ENCODE results near the gene P2RX7. TPM values are rescaled to one million over a fixed set of nuclear protein-coding genes. Genes with fewer than 3 reads are reported as not detected.

P2RX7 gene
- total RNA-seq, 2 experiments from 2014 or later: 5.0 to 6.6 TPM

- DNase-seq (no peak), ATAC-seq (no peak)
- peaks cover 25% of the 10 kb centered on the region for H3K36me3 Mint-ChIP-seq (ENCODE audit: low read depth)
- no peaks in the 10 kb centered on the region for H3K9me3 Mint-ChIP-seq (ENCODE audit: low read depth)
- POLR2A ChIA-PET: no interaction called here
- intact Hi-C loops (cut with DNase I, micrococcal nuclease): no loop called here
- no peak overlapping the region for H3K27ac Mint-ChIP-seq
- H3K4me3 Mint-ChIP-seq: no peak overlapping the region
- peaks cover 7% of the 10 kb centered on the region for H3K4me1 Mint-ChIP-seq
- CTCF ChIA-PET: no interaction called here
- H3K27me3 Mint-ChIP-seq: no peaks in the 10 kb centered on the region
These were observed 100.4 kb downstream of the P2RX7 start for GRCh38 chr12:121232977-121233627.

GRCh38 chr12:121233628-121234020 is 100.9 kb downstream of the P2RX7 start:
- intact Hi-C loops (cut with DNase I, micrococcal nuclease): no loop called here
- ATAC-seq (no peak), DNase-seq (no peak)
- H3K27ac Mint-ChIP-seq: no peak overlapping the region
- ChIA-PET CTCF (no interaction called here), POLR2A (no interaction called here)
- no peaks in the 10 kb centered on the region for H3K27me3 Mint-ChIP-seq
- peaks cover 23% of the 10 kb centered on the region for H3K36me3 Mint-ChIP-seq (ENCODE audit: low read depth)
- H3K4me3 Mint-ChIP-seq: no peak overlapping the region
- no peaks in the 10 kb centered on the region for H3K9me3 Mint-ChIP-seq (ENCODE audit: low read depth)
- peaks cover 7% of the 10 kb centered on the region for H3K4me1 Mint-ChIP-seq

GRCh38 chr12:121236776-121237175 is 104.1 kb downstream of the P2RX7 start:
- CTCF ChIA-PET: no interaction called here
- no peaks in the 10 kb centered on the region for H3K9me3 Mint-ChIP-seq (ENCODE audit: low read depth)
- H3K27me3 Mint-ChIP-seq: no peaks in the 10 kb centered on the region
- peaks cover 31% of the 10 kb centered on the region for H3K4me1 Mint-ChIP-seq
- H3K4me3 Mint-ChIP-seq: no peak overlapping the region
- ATAC-seq: no peak
- intact Hi-C loops (cut with DNase I, micrococcal nuclease): no loop called here
- no peak for DNase-seq
- H3K36me3 Mint-ChIP-seq (ENCODE audit: low read depth): peaks cover 28% of the 10 kb centered on the region
- POLR2A ChIA-PET: no interaction called here
- H3K27ac Mint-ChIP-seq: no peak overlapping the region

GRCh38 chr12:121237415-121237814 is 104.7 kb downstream of the P2RX7 start:
- ATAC-seq (no peak), DNase-seq (no peak)
- Mint-ChIP-seq H3K4me1 (peaks cover 33% of the 10 kb centered on the region), H3K9me3 (ENCODE audit: low read depth) (no peaks in the 10 kb centered on the region), H3K27ac (no peak overlapping the region), H3K4me3 (no peak overlapping the region), H3K36me3 (ENCODE audit: low read depth) (peaks cover 25% of the 10 kb centered on the region), H3K27me3 (no peaks in the 10 kb centered on the region)
- intact Hi-C loops (cut with DNase I, micrococcal nuclease): no loop called here
- ChIA-PET POLR2A (no interaction called here), CTCF (interaction anchor here (0.5 to 3.8 kb wide), 4 partner anchors 7 to 254 kb away, joined by 3 to 32 read pairs (median 5); no protein-coding TSS in a partner anchor)

Other genes starting within 250 kb of the P2RX7 start
- 10 to 100 TPM; 29.5 to 48.2 TPM for gene SPPL3, start 228.5 kb upstream of the P2RX7 start, total RNA-seq
- gene HNF1A, start 154.3 kb upstream of the P2RX7 start, total RNA-seq: not detected
- gene C12orf43, start 116.4 kb upstream of the P2RX7 start, total RNA-seq: 10 to 100 TPM; 22.8 to 23.8 TPM
- 10 to 100 TPM; 13.9 to 19.6 TPM for gene OASL, start 93.6 kb upstream of the P2RX7 start, total RNA-seq
- 10 to 100 TPM; 21.2 to 21.6 TPM for gene P2RX4, start 77.3 kb downstream of the P2RX7 start, total RNA-seq
- 10 to 100 TPM; 24.2 to 30.3 TPM for gene CAMKK2, start 163.8 kb downstream of the P2RX7 start, total RNA-seq
- 100 to 1,000 TPM; 113 to 118 TPM for gene ANAPC5, start 219.5 kb downstream of the P2RX7 start, total RNA-seq

All from activated CD4-positive, alpha-beta T cell treated with anti-CD3 and anti-CD28 coated beads for 36 hours (primary cell).